Kidney (tissue), 14 donors: Measurements from ENCODE around the gene SIT1. TPM values are rescaled to one million over a fixed set of nuclear protein-coding genes. Genes with fewer than 3 reads are reported as not detected.
"Not testable (repeated sequence)": the region's sequence is repeated elsewhere in the genome, so short reads cannot be mapped to it uniquely, and the experiment has no call there.

Experiments used
- DNase-seq, 5 donors: peaks; one replicate each; pipeline ENCODE4 v3.0.0-alpha.2; 2013 to 2020
- FAIRE-seq: peaks from 2 replicates; lab custom pipeline; 2012; peaks lifted over from hg19 to GRCh38; lab: Jason Lieb, UNC
- H3K27ac ChIP-seq, 2 donors: one replicate each; pipeline ENCODE4 v1.7.0; 2013; ENCODE audit warnings: low read depth in 2 of 2, low read length in 2 of 2, inconsistent platforms in 1 of 2
- H3K27me3 ChIP-seq: one replicate; pipeline ENCODE4 v1.7.1; 2013; ENCODE audit warnings: low read length, inconsistent platforms; ENCODE audit not compliant: control insufficient read depth, insufficient read depth
- H3K36me3 ChIP-seq, 3 donors: one replicate each; pipeline versions ENCODE4 v1.7.0 to v1.7.1; 2013; ENCODE audit warnings: low read length in 3 of 3, control low read depth in 1 of 3, inconsistent platforms in 1 of 3; ENCODE audit not compliant: insufficient read depth in 3 of 3, control insufficient read depth in 2 of 3
- H3K4me1 ChIP-seq, 3 donors: one replicate each; pipeline versions ENCODE4 v1.7.0 to v1.7.1; 2013; ENCODE audit warnings: low read length in 3 of 3, inconsistent platforms in 1 of 3, low read depth in 1 of 3; ENCODE audit not compliant: control insufficient read depth in 2 of 3, insufficient read depth in 2 of 3
- H3K4me3 ChIP-seq, 3 donors: one replicate each; pipeline versions ENCODE4 v1.7.0 to v1.8.1; 2013; ENCODE audit warnings: low read length in 3 of 3, control low read depth in 1 of 3, inconsistent platforms in 1 of 3
- H3K9ac ChIP-seq, 3 donors: one replicate each; pipeline versions ENCODE4 v1.7.0 to v1.7.1; 2013; ENCODE audit warnings: low read length in 3 of 3, control low read depth in 1 of 3, inconsistent platforms in 1 of 3
- H3K9me3 ChIP-seq, 3 donors: one replicate each; pipeline versions ENCODE4 v1.7.0 to v1.7.1; 2013; ENCODE audit warnings: low read length in 3 of 3, control low read depth in 1 of 3, inconsistent platforms in 1 of 3; ENCODE audit not compliant: control insufficient read depth in 2 of 3, insufficient read depth in 1 of 3
- intact Hi-C: fragments of 100-400 bp; cut with DNase I; formaldehyde crosslinking; loops from one replicate; pipeline ENCODE4 v1.11.1; 2022
- polyA plus RNA-seq: library from polyadenylated mRNA; stranded (reverse); fragments of 350-450 nt; fragmentation: Illumina TruSeq; extraction: RNeasy Lipid Tissue Mini Kit (QIAGEN cat#74804); gene quantifications from one replicate; pipeline ENCODE4 v1.2.3, GENCODE V29; 2014; ENCODE audit warnings: low read depth, low replicate concordance; ENCODE audit not compliant: insufficient read depth
- total RNA-seq: library from RNA; stranded (reverse); fragmentation: NEBNext Ultra II Directional; extraction: Animal tissue kit (Norgen Biotek cat#: 25700); gene quantifications from one replicate; pipeline ENCODE4 v1.2.1, GENCODE V29; 2021
- TF ChIP-seq, protein P1 (sequence below): IDR thresholded peaks from 3 replicates; pipeline ENCODE4 v1.5.1; 2012; ENCODE audit warnings: mild to moderate bottlenecking, moderate library complexity, borderline replicate concordance; ENCODE audit not compliant: insufficient read depth; ENCODE audit errors: extremely low read depth
- donor health status: control.
- donor health status: control.
- donor health status: control.
- donor health status: control.
- donor health status: control.
- donor health status: DM: yes; HTN: yes; CAD: no.
- donor health status: Normal renal cell carcinoma (clear cell type).

The SIT1 gene
- total and polyA plus RNA-seq, 2 donors from 2014 or later: 0.32 to 3.1 TPM

GRCh38 chr9:35639631-35640030 lies 11.1 kb downstream of the SIT1 start:
- no peaks in the 10 kb centered on the region for H3K27me3 ChIP-seq
- FAIRE-seq (no peak), DNase-seq (no peak)
- peaks cover 0 to 8% (median 0%) of the 10 kb centered on the region in 3 donors for H3K4me1 ChIP-seq
- no peak overlapping the region for H3K4me3 ChIP-seq
- no peak overlapping the region for H3K9ac ChIP-seq
- intact Hi-C loops: no loop called here
- TF ChIP-seq, protein P1, sequence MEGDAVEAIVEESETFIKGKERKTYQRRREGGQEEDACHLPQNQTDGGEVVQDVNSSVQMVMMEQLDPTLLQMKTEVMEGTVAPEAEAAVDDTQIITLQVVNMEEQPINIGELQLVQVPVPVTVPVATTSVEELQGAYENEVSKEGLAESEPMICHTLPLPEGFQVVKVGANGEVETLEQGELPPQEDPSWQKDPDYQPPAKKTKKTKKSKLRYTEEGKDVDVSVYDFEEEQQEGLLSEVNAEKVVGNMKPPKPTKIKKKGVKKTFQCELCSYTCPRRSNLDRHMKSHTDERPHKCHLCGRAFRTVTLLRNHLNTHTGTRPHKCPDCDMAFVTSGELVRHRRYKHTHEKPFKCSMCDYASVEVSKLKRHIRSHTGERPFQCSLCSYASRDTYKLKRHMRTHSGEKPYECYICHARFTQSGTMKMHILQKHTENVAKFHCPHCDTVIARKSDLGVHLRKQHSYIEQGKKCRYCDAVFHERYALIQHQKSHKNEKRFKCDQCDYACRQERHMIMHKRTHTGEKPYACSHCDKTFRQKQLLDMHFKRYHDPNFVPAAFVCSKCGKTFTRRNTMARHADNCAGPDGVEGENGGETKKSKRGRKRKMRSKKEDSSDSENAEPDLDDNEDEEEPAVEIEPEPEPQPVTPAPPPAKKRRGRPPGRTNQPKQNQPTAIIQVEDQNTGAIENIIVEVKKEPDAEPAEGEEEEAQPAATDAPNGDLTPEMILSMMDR: no peak
- H3K36me3 ChIP-seq: no peaks in the 10 kb centered on the region
- H3K27ac ChIP-seq: no peak overlapping the region
- no peaks in the 10 kb centered on the region for H3K9me3 ChIP-seq

GRCh38 chr9:35639225-35639624 lies 11.5 kb downstream of the SIT1 start:
- H3K9me3 ChIP-seq, H3K4me1 ChIP-seq, FAIRE-seq, intact Hi-C loops, DNase-seq, H3K9ac ChIP-seq, H3K27ac ChIP-seq, H3K4me3 ChIP-seq, H3K27me3 ChIP-seq, H3K36me3 ChIP-seq: not testable (repeated sequence)

- H3K9ac ChIP-seq, intact Hi-C loops, DNase-seq, H3K9me3 ChIP-seq, H3K27me3 ChIP-seq, H3K4me1 ChIP-seq, H3K27ac ChIP-seq, H3K36me3 ChIP-seq, H3K4me3 ChIP-seq: not testable (repeated sequence)
- FAIRE-seq: peak; percentile 60
Measured at GRCh38 chr9:35638751-35639150, 12.0 kb downstream of the SIT1 start.

DNA sequence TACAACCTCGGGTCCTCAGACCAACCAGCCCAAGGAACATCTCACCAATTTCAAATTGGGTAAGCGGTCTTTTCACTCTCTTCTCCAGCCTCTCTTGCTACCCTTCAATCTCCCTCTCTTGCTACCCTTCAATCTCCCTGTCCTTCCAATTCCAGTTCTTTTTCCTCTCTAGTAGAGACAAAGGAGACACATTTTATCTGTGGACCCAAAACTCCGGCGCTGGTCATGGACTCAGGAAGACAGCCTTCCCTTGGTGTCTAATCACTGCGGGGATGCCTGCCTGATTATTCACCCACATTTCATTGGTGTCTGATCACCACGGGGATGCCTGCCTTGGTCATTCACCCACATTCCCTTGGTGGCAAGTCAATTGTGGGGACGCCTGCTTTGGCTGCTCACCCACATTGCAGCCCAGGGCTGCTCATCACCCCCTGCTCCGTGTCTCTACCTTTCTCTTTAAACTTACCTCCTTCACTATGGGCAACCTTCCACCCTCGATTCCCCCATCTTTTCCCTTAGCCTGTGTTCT lies 13.2 kb downstream of the SIT1 start:
- H3K9ac ChIP-seq, H3K36me3 ChIP-seq, intact Hi-C loops, H3K4me1 ChIP-seq, H3K9me3 ChIP-seq, DNase-seq, H3K27ac ChIP-seq, H3K27me3 ChIP-seq, FAIRE-seq, H3K4me3 ChIP-seq: not testable (repeated sequence)

- H3K4me1 ChIP-seq, H3K36me3 ChIP-seq, H3K4me3 ChIP-seq, H3K27me3 ChIP-seq, H3K27ac ChIP-seq, H3K9ac ChIP-seq, intact Hi-C loops, DNase-seq, H3K9me3 ChIP-seq, FAIRE-seq: not testable (repeated sequence)
Measured at GRCh38 chr9:35636877-35637246, 13.9 kb downstream of the SIT1 start.
